B cell (primary cell): Measurements from ENCODE around the gene TPCN1. TPM values are rescaled to one million over a fixed set of nuclear protein-coding genes. Genes with fewer than 3 reads are reported as not detected.

Experiments
- ATAC-seq: fragments of 200-7000 bp; cut with Tn5 transposase; one replicate; pipeline ENCODE4 v1.10.0; 2021; ENCODE audit warnings: low read depth, mild to moderate bottlenecking, moderate number of reproducible peaks, moderate library complexity
- CTCF ChIA-PET: fragments of 350-600 bp; sonication (Branson Sonifier 250); formaldehyde crosslinking; loops from one replicate; lab custom pipeline; 2021; ENCODE audit warnings: antibody characterized with exemption, inconsistent platforms; lab: Charles Lee
- POLR2A ChIA-PET: fragments of 350-600 bp; sonication (Branson Sonifier 250); formaldehyde crosslinking; loops from one replicate; lab custom pipeline; 2021; ENCODE audit warnings: antibody characterized with exemption; lab: Charles Lee
- DNase-seq: peaks from one replicate; pipeline ENCODE4 v3.0.0; 2013
- H2AFZ ChIP-seq: 2 replicates; pipeline ENCODE4 v1.6.1; 2012; ENCODE audit warnings: mild to moderate bottlenecking, low read depth, low read length; ENCODE audit not compliant: insufficient read depth, poor library complexity, severe bottlenecking
- H3K27ac ChIP-seq, 2 donors: 1 replicate in 1 of 2; 2 replicates in 1 of 2; pipeline ENCODE4 v1.5.1; 2012 to 2013; ENCODE audit warnings: low read length in 2 of 2, mild to moderate bottlenecking in 2 of 2, moderate library complexity in 1 of 2
- H3K27me3 ChIP-seq, 4 experiments: fragments of 200-600 bp in 1 of 4; sonication (generic) in 1 of 4; replicated peaks in 1 of 4; 1 replicate in 2 of 4; 2 replicates in 2 of 4; pipeline versions ENCODE4 v1.6.1 to v1.7.0; 2013 to 2016; ENCODE audit warnings: low read length in 3 of 4, mild to moderate bottlenecking in 2 of 4, mixed read lengths in 1 of 4, moderate library complexity in 1 of 4; ENCODE audit not compliant: insufficient read depth in 4 of 4, control insufficient read depth in 3 of 4; ENCODE audit errors: control extremely low read depth in 1 of 4
- H3K36me3 ChIP-seq, 2 experiments: replicated peaks in 1 of 2; 1 replicate in 1 of 2; 2 replicates in 1 of 2; pipeline versions ENCODE4 v1.6.1 to v1.7.1; 2013; ENCODE audit warnings: low read length in 1 of 2; ENCODE audit not compliant: insufficient read depth in 2 of 2, control insufficient read depth in 1 of 2; ENCODE audit errors: control extremely low read depth in 1 of 2, extremely low read depth in 1 of 2
- H3K4me1 ChIP-seq, 2 donors: fragments of 200-600 bp in 1 of 2; sonication (generic) in 1 of 2; 1 replicate in 1 of 2; 2 replicates in 1 of 2; pipeline versions ENCODE4 v1.5.1 to v1.6.1; 2013 to 2017; ENCODE audit warnings: low read length in 2 of 2; ENCODE audit not compliant: control insufficient read depth in 2 of 2, insufficient read depth in 2 of 2
- H3K4me2 ChIP-seq: replicated peaks from 2 replicates; pipeline ENCODE3; 2012; ENCODE audit warnings: mild to moderate bottlenecking, low read depth, low read length; ENCODE audit not compliant: poor library complexity, severe bottlenecking
- H3K4me3 ChIP-seq, 5 experiments: fragments of 200-600 bp in 1 of 5; sonication (generic) in 1 of 5; 1 replicate in 3 of 5; 2 replicates in 2 of 5; pipeline versions ENCODE4 v1.5.1 to v1.7.0; 2011 to 2016; ENCODE audit warnings: low read length in 4 of 5, mild to moderate bottlenecking in 4 of 5, low read depth in 2 of 5, control low read depth in 1 of 5, moderate library complexity in 1 of 5; ENCODE audit not compliant: insufficient read depth in 1 of 5; ENCODE audit errors: control extremely low read depth in 1 of 5, extremely low read depth in 1 of 5
- H3K79me2 ChIP-seq: fragments of 200-600 bp; sonication (generic); one replicate; pipeline ENCODE4 v1.6.0; 2016; ENCODE audit warnings: low read length; ENCODE audit not compliant: control insufficient read depth, insufficient read depth
- H3K9ac ChIP-seq: fragments of 200-600 bp; sonication (generic); 2 replicates; pipeline ENCODE4 v1.6.1; 2017; ENCODE audit warnings: mild to moderate bottlenecking, low read length, moderate library complexity
- H3K9me3 ChIP-seq, 3 donors: one replicate each; pipeline versions ENCODE4 v1.6.1 to v1.7.1; 2013; ENCODE audit warnings: low read length in 2 of 3; ENCODE audit not compliant: control insufficient read depth in 2 of 3, insufficient read depth in 1 of 3; ENCODE audit errors: control extremely low read depth in 1 of 3
- H4K20me1 ChIP-seq: 2 replicates; pipeline ENCODE4 v1.6.0; 2012; ENCODE audit warnings: mild to moderate bottlenecking, low read length; ENCODE audit not compliant: insufficient read depth, control insufficient read depth, poor library complexity, severe bottlenecking
- H3K27ac Mint-ChIP-seq: one replicate; pipeline ENCODE4 v1.8.0; 2021; ENCODE audit warnings: mixed read lengths
- H3K27me3 Mint-ChIP-seq: one replicate; pipeline ENCODE4 v1.8.0; 2021; ENCODE audit warnings: mixed read lengths
- H3K4me1 Mint-ChIP-seq: one replicate; pipeline ENCODE4 v1.8.0; 2021; ENCODE audit warnings: mixed read lengths
- H3K4me3 Mint-ChIP-seq: one replicate; pipeline ENCODE4 v1.8.0; 2021; ENCODE audit warnings: mixed read lengths
- H3K9me3 Mint-ChIP-seq: one replicate; pipeline ENCODE4 v1.8.0; 2022; ENCODE audit warnings: mixed read lengths; ENCODE audit not compliant: insufficient read depth
- CTCF ChIP-seq: fragments of 200-600 bp; IDR thresholded peaks from one replicate; pipeline ENCODE4 v1.8.0; 2022; ENCODE audit warnings: antibody characterized with exemption, mild to moderate bottlenecking
- EZH2 ChIP-seq: IDR thresholded peaks from 2 replicates; pipeline ENCODE4 v1.6.1; 2012; ENCODE audit warnings: borderline replicate concordance, low read depth, mild to moderate bottlenecking, moderate library complexity, low read length; ENCODE audit not compliant: insufficient read depth, poor library complexity, severe bottlenecking
- WGBS: methylation state at CpG from one replicate; pipeline ENCODE4 v1.1.5; 2013; ENCODE audit warnings: missing lambda C conversion rate; ENCODE audit not compliant: insufficient coverage; 5-methylcytosine and 5-hydroxymethylcytosine counted together
- intact Hi-C: fragments of 100-400 bp; cut with micrococcal nuclease; formaldehyde crosslinking; loops from one replicate; pipeline ENCODE4 v1.10.0; 2022
- polyA plus RNA-seq: library from polyadenylated mRNA; depleted of rRNA; stranded (reverse); fragments of >200 nt; gene quantifications from 2 replicates; pipeline ENCODE4 v1.2.3, GENCODE V29; 2012
- total RNA-seq, 2 donors: library from RNA; stranded (reverse); fragments of 120-200 nt in 1 of 2; gene quantifications; 1 replicate in 1 of 2; 2 replicates in 1 of 2; pipeline versions ENCODE4 v1.2.3 to v1.2.4, GENCODE V29; 2013 to 2022

The TPCN1 gene
- total and polyA plus RNA-seq, 2 donors (not counting 1 experiment from before 2014, with no cell fraction given), result 80.8 to 258 TPM

DNA sequence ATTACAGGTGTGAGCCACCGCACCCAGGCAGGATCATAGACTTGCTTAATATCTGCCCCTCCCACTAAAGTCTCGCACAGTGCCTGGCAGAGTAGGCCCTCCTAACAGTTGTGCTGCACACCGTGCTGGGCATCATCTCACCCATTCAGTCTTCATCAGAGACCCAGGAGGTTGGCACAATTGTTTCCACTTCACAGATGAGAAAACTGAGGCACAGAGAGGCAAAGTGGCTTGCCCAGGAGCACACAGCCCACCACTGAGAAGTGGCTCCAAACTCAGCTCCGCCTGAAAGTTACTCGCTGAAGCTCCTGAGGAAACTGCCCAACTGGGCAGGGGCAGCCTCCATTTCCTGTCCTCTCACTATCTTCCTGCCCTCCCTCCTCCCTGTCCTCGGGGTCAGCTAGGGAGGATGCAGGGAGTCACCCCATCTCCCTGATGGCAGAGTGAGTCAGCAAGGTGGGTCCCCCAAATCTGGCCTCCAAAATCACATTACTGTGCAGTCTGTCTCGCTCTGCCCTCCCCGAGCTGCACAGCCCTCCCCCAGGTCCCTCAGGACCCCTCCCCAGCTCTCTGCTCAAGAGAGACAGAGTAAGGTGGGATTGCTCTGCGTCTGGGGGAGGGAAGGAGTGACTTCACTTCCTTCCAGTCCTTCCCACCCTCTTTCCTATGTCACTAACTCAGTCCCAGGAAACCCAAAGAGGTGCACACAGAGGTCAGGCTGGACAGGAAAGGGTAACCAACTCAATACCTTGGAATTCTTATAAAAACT, 107.9 kb downstream of the TPCN1 start:
- H3K4me2 ChIP-seq, result no peak overlapping the region
- H3K79me2 ChIP-seq, result peaks cover 32% of the 10 kb centered on the region
- H3K9ac ChIP-seq, result no peak overlapping the region
- Mint-ChIP-seq H3K27ac (no peak overlapping the region), H3K9me3 (no peaks in the 10 kb centered on the region), H3K4me1 (peaks cover 32% of the 10 kb centered on the region), H3K27me3 (no peaks in the 10 kb centered on the region), H3K4me3 (no peak overlapping the region)
- H3K9me3 ChIP-seq, result no peaks in the 10 kb centered on the region
- ChIA-PET CTCF (no interaction called here), POLR2A (no interaction called here)
- H3K27ac ChIP-seq, result no peak overlapping the region
- WGBS, result 93% methylated on average over 6 of the region's 9 CpGs
- H2AFZ ChIP-seq, result no peak overlapping the region
- TF ChIP-seq EZH2 (no peak), CTCF (no peak)
- H3K36me3 ChIP-seq, result peaks cover 9 to 12% of the 10 kb centered on the region in 2 experiments
- DNase-seq (no peak), ATAC-seq (no peak)
- no peaks in the 10 kb centered on the region for H4K20me1 ChIP-seq
- no peak overlapping the region for H3K4me3 ChIP-seq
- intact Hi-C loops, result no loop called here
- peaks cover 25% of the 10 kb centered on the region in 2 donors for H3K4me1 ChIP-seq
- H3K27me3 ChIP-seq, result no peaks in the 10 kb centered on the region

GRCh38 chr12:113329791-113330417, 108.6 kb downstream of the TPCN1 start:
- Histone ChIP-seq H3K79me2 (peaks cover 36% of the 10 kb centered on the region), H3K9ac (no peak overlapping the region), H3K4me2 (no peak overlapping the region), H3K9me3 (no peaks in the 10 kb centered on the region), H3K4me3 (no peak overlapping the region), H3K4me1 (peaks cover 27 to 31% of the 10 kb centered on the region in 2 donors), H3K27ac (no peak overlapping the region), H3K27me3 (no peaks in the 10 kb centered on the region), H2AFZ (no peak overlapping the region), H3K36me3 (peaks cover 7 to 12% of the 10 kb centered on the region in 2 experiments), H4K20me1 (no peaks in the 10 kb centered on the region)
- WGBS, result 80% methylated on average over 1 of the region's 1 CpG
- TF ChIP-seq CTCF (no peak), EZH2 (no peak)
- intact Hi-C loops, result no loop called here
- H3K27me3 Mint-ChIP-seq, result no peaks in the 10 kb centered on the region
- DNase-seq (no peak), ATAC-seq (no peak)
- no peaks in the 10 kb centered on the region for H3K9me3 Mint-ChIP-seq
- peaks cover 36% of the 10 kb centered on the region for H3K4me1 Mint-ChIP-seq
- CTCF ChIA-PET, result no interaction called here
- no peak overlapping the region for H3K27ac Mint-ChIP-seq
- H3K4me3 Mint-ChIP-seq, result no peak overlapping the region
- POLR2A ChIA-PET, result no interaction called here
